HepG2 (cell line): ENCODE data around the gene CLIC4. TPM values are rescaled to one million over a fixed set of nuclear protein-coding genes. Genes with fewer than 3 reads are reported as not detected.
"Not testable (repeated sequence)": the region's sequence is repeated elsewhere in the genome, so short reads cannot be mapped to it uniquely, and the experiment has no call there.

ENCODE experiments used
- ATAC-seq: fragments of 200-7000 bp; cut with Tn5 transposase; 3 replicates; pipeline ENCODE4 v1.9.1; 2020; ENCODE audit warnings: mild to moderate bottlenecking, moderate library complexity
- BruUV-seq: library from RNA; stranded (reverse); fragments of 400-500 nt; replicated peaks from 2 replicates; lab custom pipeline; 2021; lab: Mats Ljungman, UMichigan
- CTCF ChIA-PET: fragments of 300-600 bp; formaldehyde crosslinking; extraction: SDS; loops from one replicate; lab custom pipeline; 2021; ENCODE audit warnings: low total read pairs, inconsistent platforms, low intra/inter-chr PET ratio; lab: Yijun Ruan, JAX
- POLR2A ChIA-PET: fragments of 350-600 bp; sonication (Branson Sonifier 250); formaldehyde crosslinking; loops from one replicate; lab custom pipeline; 2020; ENCODE audit warnings: antibody characterized with exemption, inconsistent platforms; lab: Yijun Ruan, JAX
- DNase-seq: peaks from one replicate; pipeline ENCODE4 v3.0.0-alpha.2; 2015; ENCODE audit warnings: low spot score
- FAIRE-seq: peaks from 3 replicates; lab custom pipeline; 2011; peaks lifted over from hg19 to GRCh38; lab: Jason Lieb, UNC
- H2AFZ ChIP-seq: one replicate; pipeline ENCODE4 v1.6.1; 2011; ENCODE audit warnings: low read length, inconsistent platforms
- H3K27ac ChIP-seq: fragments of 300-600 bp; 3 replicates; pipeline ENCODE4 v1.8.0; 2011; ENCODE audit warnings: mixed run types, mild to moderate bottlenecking, mixed read lengths, low read length, inconsistent platforms; ENCODE audit not compliant: insufficient read depth; ENCODE audit errors: extremely low read length
- H3K27me3 ChIP-seq, 2 experiments: fragments of 200-600 bp in 1 of 2; 2 replicates in 1 of 2; 3 replicates in 1 of 2; pipeline versions ENCODE4 v1.6.0 to v1.8.0; 2011; ENCODE audit warnings: low read length in 2 of 2, mild to moderate bottlenecking in 2 of 2, moderate library complexity in 2 of 2, inconsistent platforms in 1 of 2; ENCODE audit not compliant: insufficient read depth in 2 of 2, control insufficient read depth in 1 of 2
- H3K36me3 ChIP-seq, 2 experiments: fragments of 200-600 bp in 1 of 2; replicated peaks in 1 of 2; 2 replicates in 1 of 2; 3 replicates in 1 of 2; pipeline versions ENCODE4 v1.5.1 to v1.8.0; 2011; ENCODE audit warnings: low read length in 2 of 2, inconsistent platforms in 1 of 2; ENCODE audit not compliant: insufficient read depth in 2 of 2, control insufficient read depth in 1 of 2
- H3K4me1 ChIP-seq: 2 replicates; pipeline ENCODE4 v1.5.1; 2012; ENCODE audit warnings: low read length, inconsistent platforms; ENCODE audit not compliant: insufficient read depth
- H3K4me2 ChIP-seq: 2 replicates; pipeline ENCODE4 v1.6.0; 2011; ENCODE audit warnings: low read depth, low read length, inconsistent platforms
- H3K4me3 ChIP-seq, 3 experiments: fragments of 200-600 bp in 1 of 3; sonication (generic), shearing (Covaris generic) in 1 of 3; replicated peaks in 1 of 3; 2 replicates each; pipeline ENCODE4 v1.5.1; 2011 to 2016; ENCODE audit warnings: low read length in 3 of 3, inconsistent platforms in 2 of 3, low read depth in 2 of 3, mild to moderate bottlenecking in 2 of 3, control low read depth in 1 of 3, mixed read lengths in 1 of 3; ENCODE audit not compliant: insufficient read depth in 1 of 3
- H3K79me2 ChIP-seq: one replicate; pipeline ENCODE4 v1.6.1; 2011; ENCODE audit warnings: low read length, inconsistent platforms; ENCODE audit not compliant: insufficient read depth
- H3K9ac ChIP-seq: 2 replicates; pipeline ENCODE4 v1.6.0; 2011; ENCODE audit warnings: mild to moderate bottlenecking, low read depth, low read length, inconsistent platforms; ENCODE audit not compliant: insufficient read depth
- H3K9me3 ChIP-seq: 2 replicates; pipeline ENCODE4 v1.5.1; 2012; ENCODE audit warnings: mild to moderate bottlenecking, low read length
- H4K20me1 ChIP-seq: 2 replicates; pipeline ENCODE4 v1.6.0; 2011; ENCODE audit warnings: inconsistent platforms, mild to moderate bottlenecking, low read length, moderate library complexity; ENCODE audit not compliant: insufficient read depth
- ATF1 ChIP-seq: IDR thresholded peaks from 2 replicates; pipeline ENCODE4 v1.6.1; 2016; ENCODE audit warnings: mild to moderate bottlenecking, control low read depth
- BORCS8-MEF2B ChIP-seq: sonication (generic); formaldehyde crosslinking; IDR thresholded peaks from 2 replicates; pipeline ENCODE4 v1.8.0; 2022; ENCODE audit warnings: mild to moderate bottlenecking, missing genetic modification reagents
- EEA1 ChIP-seq: sonication (generic); formaldehyde crosslinking; IDR thresholded peaks from 2 replicates; pipeline ENCODE4 v1.5.1; 2020; ENCODE audit warnings: mild to moderate bottlenecking, missing genetic modification reagents, borderline replicate concordance
- ZNF17 ChIP-seq: sonication (generic); formaldehyde crosslinking; IDR thresholded peaks from 2 replicates; pipeline ENCODE4 v1.5.0; 2020; ENCODE audit warnings: mild to moderate bottlenecking, missing genetic modification reagents
- WGBS: methylation state at CpG from one replicate; pipeline ENCODE4 v1.1.6; 2017; ENCODE audit warnings: low lambda C conversion rate; 5-methylcytosine and 5-hydroxymethylcytosine counted together
- in situ Hi-C: cut with HindIII; loops from 2 replicates; pipeline ENCODE4 v1.10.0; 2017; ENCODE audit warnings: low pct_unique_long_range_greater_than_20kb; ENCODE audit not compliant: extremely low pct_ligation_motif_present
- intact Hi-C: fragments of 100-400 bp; cut with micrococcal nuclease; formaldehyde crosslinking; loops from one replicate; pipeline ENCODE4 v1.10.0; 2022; ENCODE audit not compliant: unreplicated experiment
- polyA plus RNA-seq, 8 experiments: library from polyadenylated mRNA; depleted of rRNA in 3 of 8; stranded (reverse) in 7 of 8; unstranded in 1 of 8; fragments of >200 nt; fragmentation: Illumina TruSeq in 4 of 8; extraction: Trizol in 4 of 8; gene quantifications; 2 replicates each; pipeline versions ENCODE4 v1.2.1 to v1.2.3, GENCODE V29; 2011 to 2016; ENCODE audit warnings: low read depth in 4 of 8, missing spikeins in 1 of 8, mixed read lengths in 1 of 8; ENCODE audit not compliant: insufficient read depth in 1 of 8
- total RNA-seq, 5 experiments: library from RNA; depleted of rRNA; stranded (reverse); fragments of >200 nt; fragmentation: Illumina TruSeq; extraction: Trizol; gene quantifications; 2 replicates each; pipeline ENCODE4 v1.2.3, GENCODE V29; 2016; ENCODE audit warnings: low read depth in 1 of 5

The CLIC4 gene
- total and polyA plus RNA-seq, 2 of the 13 experiments (the other 11 are each of a cell fraction or from before 2014, with no cell fraction given): 23.3 to 77.4 TPM

GRCh38 chr1:24796524-24796923 lies 51.3 kb downstream of the CLIC4 start:
- Histone ChIP-seq H3K4me2 (no peak overlapping the region), H3K4me1 (peaks cover 6% of the 10 kb centered on the region), H3K27ac (no peak overlapping the region), H3K36me3 (peaks cover 2 to 4% of the 10 kb centered on the region in 2 experiments; a peak in 3 of 5 replicates), H3K27me3 (no peaks in the 10 kb centered on the region), H3K79me2 (peaks cover 38% of the 10 kb centered on the region), H3K9me3 (no peaks in the 10 kb centered on the region), H3K9ac (no peak overlapping the region), H2AFZ (no peak overlapping the region), H4K20me1 (no peaks in the 10 kb centered on the region), H3K4me3 (no peak overlapping the region)
- intact Hi-C loops (no loop called here), in situ Hi-C loops (no loop called here)
- WGBS: 86% methylated on average over 2 of the region's 2 CpGs
- DNase-seq (no peak), FAIRE-seq (no peak), ATAC-seq (no peak)
- CTCF ChIA-PET: no interaction called here
- POLR2A ChIA-PET: no interaction called here
- no TSS peak for BruUV-seq
- TF ChIP-seq ATF1 (CRISPR knock-in tag) (no peak), ZNF17 (CRISPR knock-in tag) (no peak), EEA1 (CRISPR knock-in tag) (no peak), BORCS8-MEF2B (CRISPR knock-in tag) (no peak)

- H3K4me1 ChIP-seq, H3K9ac ChIP-seq, POLR2A ChIA-PET, H4K20me1 ChIP-seq, H3K27me3 ChIP-seq, CTCF ChIA-PET, H3K4me3 ChIP-seq, FAIRE-seq, H3K27ac ChIP-seq, H3K36me3 ChIP-seq, BruUV-seq, H3K4me2 ChIP-seq, in situ Hi-C loops, H3K9me3 ChIP-seq, ATAC-seq, DNase-seq, intact Hi-C loops, H2AFZ ChIP-seq: not testable (repeated sequence)
- WGBS: 98% methylated on average over 11 of the region's 33 CpGs
- peaks cover 19% of the 10 kb centered on the region for H3K79me2 ChIP-seq
These were observed 54.0 kb downstream of the CLIC4 start for GRCh38 chr1:24799242-24799641.
